Mucosa of stomach (tissue), 1 donor: Measurements from ENCODE around the gene C3orf80.
"Not testable (repeated sequence)": the region's sequence is repeated elsewhere in the genome, so short reads cannot be mapped to it uniquely, and the experiment has no call there.

Source experiments
- H3K27me3 ChIP-seq: one replicate; pipeline ENCODE4 v1.7.0; 2013; ENCODE audit warnings: mild to moderate bottlenecking, low read length; ENCODE audit not compliant: control insufficient read depth, insufficient read depth
- H3K36me3 ChIP-seq: one replicate; pipeline ENCODE4 v1.7.0; 2013; ENCODE audit warnings: low read length; ENCODE audit not compliant: control insufficient read depth, insufficient read depth
- H3K4me1 ChIP-seq: one replicate; pipeline ENCODE4 v1.7.0; 2013; ENCODE audit warnings: mild to moderate bottlenecking, low read length; ENCODE audit not compliant: control insufficient read depth, insufficient read depth
- H3K4me3 ChIP-seq: one replicate; pipeline ENCODE4 v1.7.0; 2013; ENCODE audit warnings: low read length
- H3K9ac ChIP-seq: one replicate; pipeline ENCODE4 v1.7.0; 2013; ENCODE audit warnings: mild to moderate bottlenecking, low read length, moderate library complexity
- H3K9me3 ChIP-seq: one replicate; pipeline ENCODE4 v1.7.0; 2013; ENCODE audit warnings: mild to moderate bottlenecking, low read length, moderate library complexity; ENCODE audit not compliant: control insufficient read depth
- donor health status: Pancreatic carcinoma.

C3orf80 gene

DNA sequence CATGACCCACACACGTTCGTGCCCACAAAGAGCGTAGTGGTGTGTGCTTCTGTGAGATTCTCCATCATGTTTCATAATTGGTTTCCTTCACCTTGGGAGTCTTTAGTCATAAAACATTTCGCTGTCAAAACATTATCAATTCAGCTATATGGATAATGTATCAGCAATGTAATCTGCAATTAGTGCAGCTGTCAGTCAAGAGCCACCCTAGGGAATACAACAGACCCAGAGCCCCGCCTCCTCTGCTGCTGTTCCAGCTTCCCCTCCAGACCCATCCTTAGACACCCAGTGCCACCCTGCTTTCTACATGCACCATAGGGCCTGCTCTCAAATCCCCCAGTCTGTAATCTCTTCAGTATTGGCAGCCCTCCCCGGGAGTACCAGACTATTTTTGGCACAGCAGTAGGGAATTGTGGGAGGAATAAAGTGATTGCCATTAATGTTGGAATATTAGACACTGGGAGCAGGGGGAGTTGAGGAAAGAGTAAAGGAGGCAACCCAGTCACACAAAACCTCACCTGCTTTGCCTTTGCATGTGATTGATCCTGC, 31.5 kb upstream of the C3orf80 start:
- Histone ChIP-seq H3K9me3 (no peaks in the 10 kb centered on the region), H3K27me3 (no peaks in the 10 kb centered on the region), H3K4me1 (peaks cover 22% of the 10 kb centered on the region), H3K4me3 (no peak overlapping the region), H3K36me3 (no peaks in the 10 kb centered on the region), H3K9ac (no peak overlapping the region)

DNA sequence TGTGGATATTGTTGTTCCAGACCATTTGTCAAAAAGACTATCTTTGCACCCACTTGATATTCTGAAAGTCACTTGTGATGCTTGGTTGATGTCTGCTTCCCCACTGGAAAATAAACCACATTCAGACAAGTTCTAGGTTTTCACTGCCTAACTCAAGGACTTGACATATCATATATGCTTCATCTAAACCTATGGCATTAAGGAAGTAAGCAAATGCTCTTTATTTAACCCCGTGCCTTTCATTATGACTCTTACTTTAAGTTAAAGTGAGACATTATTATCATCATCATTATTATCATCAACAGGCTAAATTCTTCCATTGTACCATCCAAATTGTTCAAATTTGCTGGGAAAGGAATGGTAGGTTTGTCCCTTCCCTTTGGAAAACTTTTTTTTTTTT, 30.8 kb upstream of the C3orf80 start:
- no peak overlapping the region for H3K4me3 ChIP-seq
- no peaks in the 10 kb centered on the region for H3K9me3 ChIP-seq
- peaks cover 22% of the 10 kb centered on the region for H3K4me1 ChIP-seq
- no peaks in the 10 kb centered on the region for H3K27me3 ChIP-seq
- H3K36me3 ChIP-seq = no peaks in the 10 kb centered on the region
- no peak overlapping the region for H3K9ac ChIP-seq

DNA sequence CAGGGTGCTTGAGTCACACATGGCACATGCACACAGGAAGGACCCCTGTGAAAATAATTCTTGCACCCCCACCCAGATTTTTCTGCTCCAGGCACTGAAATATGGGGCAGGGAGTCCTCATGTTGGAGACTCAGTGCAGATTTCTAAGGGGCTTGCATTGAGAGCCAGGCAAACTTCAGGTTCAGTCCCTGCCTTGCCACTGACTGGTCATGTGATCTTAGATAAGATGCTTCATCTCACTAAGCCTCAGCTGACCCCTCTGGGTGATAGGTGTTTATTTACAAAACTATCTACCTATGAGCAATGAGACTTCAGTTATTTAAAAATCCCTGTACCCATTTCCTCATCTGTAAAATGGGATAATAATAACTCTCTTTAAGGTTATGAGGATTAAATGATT, 30.1 kb upstream of the C3orf80 start:
- H3K4me3 ChIP-seq = no peak overlapping the region
- no peaks in the 10 kb centered on the region for H3K9me3 ChIP-seq
- no peak overlapping the region for H3K9ac ChIP-seq
- no peaks in the 10 kb centered on the region for H3K27me3 ChIP-seq
- no peaks in the 10 kb centered on the region for H3K36me3 ChIP-seq
- H3K4me1 ChIP-seq = peaks cover 22% of the 10 kb centered on the region

DNA sequence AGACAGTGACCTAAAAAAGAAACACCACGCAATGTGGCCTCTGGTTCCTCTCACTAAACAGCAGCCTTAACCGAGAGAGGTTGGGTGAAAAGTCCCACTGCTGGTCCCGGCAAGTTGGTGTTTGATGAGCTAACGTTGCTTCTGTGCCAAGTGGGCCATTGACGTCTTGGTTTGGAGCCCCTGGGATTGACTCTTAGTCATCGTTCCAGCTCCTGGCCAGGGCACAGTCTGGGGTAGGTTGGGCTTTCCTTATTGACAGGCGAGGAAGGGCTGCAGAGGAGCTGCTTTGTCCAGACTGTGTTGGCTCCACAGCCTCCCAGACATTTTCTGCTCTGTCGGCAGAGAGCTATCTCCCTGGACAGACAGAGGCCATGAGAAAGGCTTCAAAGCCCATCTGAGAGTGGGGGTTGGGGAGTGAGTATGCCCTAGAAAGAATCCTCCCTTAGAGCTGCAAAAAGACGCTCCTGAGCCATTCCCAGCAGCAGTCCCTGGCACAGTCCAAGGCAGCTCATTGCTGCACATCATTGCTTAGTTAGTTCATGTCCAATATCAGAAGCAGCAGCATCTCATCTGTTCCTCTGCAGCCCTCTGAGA, 28.6 kb upstream of the C3orf80 start:
- no peak overlapping the region for H3K9ac ChIP-seq
- H3K36me3 ChIP-seq = no peaks in the 10 kb centered on the region
- no peak overlapping the region for H3K4me3 ChIP-seq
- no peaks in the 10 kb centered on the region for H3K9me3 ChIP-seq
- peaks cover 22% of the 10 kb centered on the region for H3K4me1 ChIP-seq
- H3K27me3 ChIP-seq = no peaks in the 10 kb centered on the region

DNA sequence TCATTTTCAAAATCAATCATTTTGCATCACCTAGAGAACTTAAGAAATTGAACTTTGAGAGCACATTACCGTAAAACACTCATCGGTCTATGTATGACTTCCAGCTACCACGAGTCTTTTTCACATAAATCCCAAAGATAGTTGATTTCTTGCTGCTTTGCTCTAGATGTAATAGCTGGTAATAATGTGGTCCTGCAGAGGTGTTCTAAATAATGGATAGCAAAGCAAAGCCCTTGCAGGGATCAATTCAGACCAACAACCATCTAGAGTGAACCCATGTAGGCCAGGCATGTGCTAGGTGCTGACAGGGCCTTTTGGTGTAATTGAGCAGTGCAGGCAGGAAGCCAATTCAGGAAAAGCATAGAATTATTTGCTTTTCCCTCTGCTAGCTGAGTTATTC, 26.1 kb upstream of the C3orf80 start:
- H3K4me1 ChIP-seq = no peaks in the 10 kb centered on the region
- H3K27me3 ChIP-seq = no peaks in the 10 kb centered on the region
- H3K9me3 ChIP-seq = no peaks in the 10 kb centered on the region
- no peak overlapping the region for H3K9ac ChIP-seq
- no peaks in the 10 kb centered on the region for H3K36me3 ChIP-seq
- no peak overlapping the region for H3K4me3 ChIP-seq

DNA sequence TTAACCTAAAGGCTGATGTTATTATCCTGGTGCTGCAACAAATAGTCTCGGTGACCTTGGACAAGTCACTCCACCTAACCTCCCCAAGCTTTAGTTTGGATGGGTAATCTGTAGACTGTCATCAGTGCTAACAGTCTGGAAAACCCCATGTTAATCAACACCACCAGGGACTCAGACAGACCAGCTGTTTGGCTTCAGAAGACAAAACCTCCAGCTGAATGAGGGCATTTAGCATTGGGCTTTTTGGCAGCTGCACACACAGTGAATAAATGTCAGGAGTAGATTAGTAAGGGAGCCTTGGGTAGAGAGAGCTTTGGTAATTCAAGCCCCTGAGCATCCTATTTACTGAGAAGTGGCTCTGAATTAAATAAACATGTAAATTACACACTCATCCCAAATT, 24.9 kb upstream of the C3orf80 start:
- Histone ChIP-seq H3K4me3 (no peak overlapping the region), H3K27me3 (no peaks in the 10 kb centered on the region), H3K9ac (no peak overlapping the region), H3K9me3 (no peaks in the 10 kb centered on the region), H3K36me3 (no peaks in the 10 kb centered on the region), H3K4me1 (no peaks in the 10 kb centered on the region)

DNA sequence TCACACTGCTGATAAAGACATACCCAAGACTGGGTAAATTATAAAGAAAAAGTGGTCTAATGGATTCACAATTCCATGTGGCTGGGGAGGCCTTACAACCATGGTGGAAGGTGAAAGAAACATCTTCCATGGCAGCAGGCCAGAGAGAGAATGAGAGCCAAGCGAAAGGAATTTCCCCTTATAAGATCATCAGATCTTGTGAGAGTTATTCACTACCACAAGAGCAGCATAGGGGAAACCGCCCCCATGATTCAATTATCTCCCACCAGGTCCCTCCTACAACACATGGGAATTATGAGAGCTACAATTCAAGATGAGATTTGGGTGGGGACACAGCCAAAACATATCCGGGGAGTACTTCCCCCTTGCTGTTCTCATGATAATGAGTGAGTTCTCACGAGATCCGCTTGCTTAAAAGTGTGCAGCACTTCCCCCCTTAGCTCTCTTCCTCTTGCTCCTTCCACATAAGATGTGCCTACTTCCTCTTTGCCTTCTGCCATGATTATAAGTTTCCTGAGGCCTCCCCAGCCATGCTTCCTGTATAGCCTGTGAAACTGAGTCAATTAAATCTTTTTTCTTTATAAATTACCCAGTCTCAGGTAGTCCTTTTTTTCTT, 20.7 kb upstream of the C3orf80 start:
- not testable (repeated sequence) for H3K36me3 ChIP-seq, H3K4me3 ChIP-seq, H3K9me3 ChIP-seq, H3K27me3 ChIP-seq, H3K4me1 ChIP-seq, H3K9ac ChIP-seq

DNA sequence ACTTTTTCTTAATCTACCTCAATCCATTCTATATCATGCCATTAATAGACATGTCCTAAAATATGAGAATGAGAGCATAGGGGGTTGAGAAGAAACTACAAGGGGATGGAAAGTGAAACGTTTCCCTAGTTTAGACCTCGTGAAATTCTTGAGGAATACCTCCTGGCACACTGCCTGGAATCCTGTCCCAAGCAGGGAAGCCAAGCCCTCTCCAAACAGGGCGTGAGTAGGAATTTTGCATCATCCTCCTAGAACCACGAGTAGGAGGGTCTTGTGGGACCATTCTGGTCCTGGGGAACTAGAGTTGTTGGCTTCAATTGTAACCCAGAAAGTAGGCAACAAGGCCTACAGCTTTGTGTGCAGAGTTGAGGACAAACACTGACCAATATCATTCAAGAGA, 19.6 kb upstream of the C3orf80 start:
- no peaks in the 10 kb centered on the region for H3K4me1 ChIP-seq
- H3K4me3 ChIP-seq = no peak overlapping the region
- H3K27me3 ChIP-seq = no peaks in the 10 kb centered on the region
- H3K36me3 ChIP-seq = no peaks in the 10 kb centered on the region
- H3K9ac ChIP-seq = no peak overlapping the region
- H3K9me3 ChIP-seq = no peaks in the 10 kb centered on the region

DNA sequence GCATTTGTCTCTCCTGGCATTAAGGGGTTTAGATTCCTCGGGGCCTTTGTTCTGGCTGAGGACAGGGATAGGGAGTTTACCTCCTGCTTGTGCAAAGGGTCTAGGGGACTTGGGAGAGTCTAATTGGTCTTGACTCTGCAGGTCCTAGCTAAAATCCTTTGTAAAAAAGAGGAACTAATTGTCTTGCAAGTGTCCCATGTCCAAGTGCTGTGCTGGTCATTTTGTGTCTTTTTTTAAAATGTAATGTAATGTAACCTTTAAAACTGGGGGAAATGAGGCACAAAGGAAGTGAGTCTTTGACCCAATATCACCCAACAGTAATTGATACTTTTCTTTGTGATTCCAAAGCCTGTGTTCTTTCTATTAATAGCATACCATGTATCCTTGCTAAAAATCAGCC, 14.9 kb upstream of the C3orf80 start:
- Histone ChIP-seq H3K4me1 (no peaks in the 10 kb centered on the region), H3K9me3 (no peaks in the 10 kb centered on the region), H3K36me3 (no peaks in the 10 kb centered on the region), H3K4me3 (no peak overlapping the region), H3K9ac (no peak overlapping the region), H3K27me3 (no peaks in the 10 kb centered on the region)

DNA sequence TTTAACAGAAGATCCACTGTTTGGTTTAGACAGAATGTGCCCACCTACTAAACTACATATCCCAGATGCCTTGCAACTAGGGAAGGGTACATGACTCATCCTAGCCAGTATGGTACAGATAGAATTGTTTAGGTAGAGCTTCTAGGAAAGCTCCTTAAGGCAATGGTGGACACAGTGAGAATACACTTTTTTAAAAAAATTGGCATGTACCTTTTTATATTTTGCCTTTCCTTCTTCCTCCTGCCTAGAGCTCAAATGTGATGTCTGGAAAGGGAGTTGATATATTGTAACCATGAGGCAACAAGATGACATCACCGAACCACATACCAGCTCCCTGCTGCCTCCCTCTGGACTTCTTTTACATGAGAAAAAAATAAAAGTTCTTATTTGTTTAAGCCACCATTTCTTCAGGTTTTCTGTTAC, 14.4 kb upstream of the C3orf80 start:
- no peaks in the 10 kb centered on the region for H3K9me3 ChIP-seq
- no peaks in the 10 kb centered on the region for H3K4me1 ChIP-seq
- H3K4me3 ChIP-seq = no peak overlapping the region
- H3K36me3 ChIP-seq = no peaks in the 10 kb centered on the region
- no peaks in the 10 kb centered on the region for H3K27me3 ChIP-seq
- no peak overlapping the region for H3K9ac ChIP-seq

DNA sequence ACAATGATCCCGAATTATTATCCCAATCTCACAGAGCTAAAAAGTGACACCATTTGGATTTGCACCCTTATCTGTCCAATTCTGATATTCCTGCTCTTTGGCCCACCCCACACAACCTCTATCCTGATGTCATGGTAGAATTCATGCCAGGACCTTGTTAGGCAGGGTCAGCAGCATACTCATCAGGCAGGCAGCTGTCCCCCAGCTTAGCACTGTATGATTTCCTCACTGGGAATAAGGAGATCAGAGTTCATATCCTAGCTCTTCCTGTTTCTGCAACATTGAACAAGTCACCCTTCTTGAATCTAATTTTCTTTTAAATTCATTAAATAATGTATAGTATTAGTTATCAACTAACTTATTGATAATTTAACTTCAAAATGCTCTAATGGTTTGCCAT, 12.0 kb upstream of the C3orf80 start:
- no peaks in the 10 kb centered on the region for H3K9me3 ChIP-seq
- no peak overlapping the region for H3K9ac ChIP-seq
- no peaks in the 10 kb centered on the region for H3K4me1 ChIP-seq
- no peaks in the 10 kb centered on the region for H3K27me3 ChIP-seq
- H3K4me3 ChIP-seq = no peak overlapping the region
- no peaks in the 10 kb centered on the region for H3K36me3 ChIP-seq

DNA sequence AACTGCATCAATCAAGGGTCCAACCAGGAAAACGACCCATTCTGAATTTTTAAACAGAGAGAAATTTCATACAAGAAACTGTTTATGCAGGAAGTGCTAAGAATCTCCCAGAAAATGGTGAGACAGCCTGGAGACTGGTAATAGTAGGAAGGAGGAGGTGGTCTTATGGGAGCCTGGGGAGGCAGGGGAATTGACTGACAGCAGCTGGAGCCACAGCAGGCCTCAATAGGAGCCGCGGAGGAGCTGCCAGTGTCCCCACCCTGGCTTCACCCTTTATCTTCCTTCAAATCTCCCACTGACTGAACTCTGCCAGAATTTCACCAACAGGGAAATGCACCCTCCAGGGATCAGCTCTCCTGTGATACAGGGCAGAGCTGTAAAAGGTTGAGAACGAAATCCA, 7.5 kb upstream of the C3orf80 start:
- no peaks in the 10 kb centered on the region for H3K36me3 ChIP-seq
- no peaks in the 10 kb centered on the region for H3K9me3 ChIP-seq
- no peaks in the 10 kb centered on the region for H3K27me3 ChIP-seq
- H3K9ac ChIP-seq = no peak overlapping the region
- H3K4me1 ChIP-seq = no peaks in the 10 kb centered on the region
- H3K4me3 ChIP-seq = no peak overlapping the region
